K562 (cell line): ENCODE data around the gene RPP38.

ENCODE experiments used
- CTCF ChIP-seq, 3 experiments: IDR thresholded peaks in 2 of 3; conservative IDR thresholded peaks in 1 of 3; 2 replicates each; pipeline ENCODE4 v1.5.1; 2011 to 2012; ENCODE audit warnings: low read length in 3 of 3, mild to moderate bottlenecking in 3 of 3, control low read depth in 2 of 3, improper control_type of control experiment in 1 of 3, inconsistent platforms in 1 of 3, low read depth in 1 of 3, mixed read lengths in 1 of 3, moderate library complexity in 1 of 3; ENCODE audit not compliant: insufficient read depth in 2 of 3
- FOXJ2 ChIP-seq: fragments of 200-800 bp; sonication (Bioruptor generic); IDR thresholded peaks from 2 replicates; pipeline ENCODE4 v1.6.1; 2016; ENCODE audit warnings: missing genetic modification characterization, missing compliant biosample characterization
- ZNF609 ChIP-seq: sonication (generic); formaldehyde crosslinking; IDR thresholded peaks from 2 replicates; pipeline ENCODE4 v1.8.1; 2023; ENCODE audit warnings: missing genetic modification reagents, mild to moderate bottlenecking, borderline replicate concordance
- ZNF655 ChIP-seq: fragments of 250-450 bp; sonication (Bioruptor Pico); IDR thresholded peaks from 2 replicates; pipeline ENCODE4 v1.5.0; 2021

GRCh38 chr10:15150563-15150962, 53.4 kb downstream of the RPP38 start:
- TF ChIP-seq CTCF (IDR thresholded peaks at IDR 0.05 in 2 of 3, conservative IDR thresholded peaks at IDR 0.05 in 1 of 3; ENCODE audit: insufficient read depth in 2 of 3, low read depth in 1 of 3, low read length in 3 of 3), result no peak
- no peak for TF ChIP-seq ZNF655
- TF ChIP-seq FOXJ2 (tag), result no peak
- no peak for TF ChIP-seq ZNF609 (CRISPR knock-in tag)
